H9 (cell line): ENCODE data around the gene LRRC15. TPM values are rescaled to one million over a fixed set of nuclear protein-coding genes. Genes with fewer than 3 reads are reported as not detected.

ENCODE experiments used
- DNase-seq: peaks from one replicate; pipeline ENCODE4 v3.0.0-alpha.2; 2017
- H2AFZ ChIP-seq: one replicate; pipeline ENCODE4 v1.6.1; 2013; ENCODE audit warnings: mild to moderate bottlenecking, low read length, control low read depth, moderate library complexity
- H2AK5ac ChIP-seq: 2 replicates; pipeline ENCODE4 v1.6.1; 2013; ENCODE audit warnings: low read length, control low read depth, mixed read lengths; ENCODE audit not compliant: insufficient read length
- H2BK120ac ChIP-seq: one replicate; pipeline ENCODE4 v1.6.1; 2013; ENCODE audit warnings: low read depth, mild to moderate bottlenecking, low read length, control low read depth, inconsistent platforms; ENCODE audit not compliant: poor library complexity, severe bottlenecking
- H2BK12ac ChIP-seq: 2 replicates; pipeline ENCODE4 v1.6.1; 2013; ENCODE audit warnings: low read length, control low read depth, mixed read lengths, low read depth; ENCODE audit not compliant: insufficient read length
- H2BK15ac ChIP-seq: 2 replicates; pipeline ENCODE4 v1.6.1; 2013; ENCODE audit warnings: low read depth, low read length, control low read depth
- H2BK20ac ChIP-seq: one replicate; pipeline ENCODE4 v1.6.1; 2013; ENCODE audit warnings: low read depth, mild to moderate bottlenecking, low read length, control low read depth, inconsistent platforms; ENCODE audit not compliant: poor library complexity, severe bottlenecking
- H2BK5ac ChIP-seq: 2 replicates; pipeline ENCODE4 v1.6.1; 2013; ENCODE audit warnings: low read length, control low read depth, mixed read lengths; ENCODE audit not compliant: insufficient read length
- H3K14ac ChIP-seq: 2 replicates; pipeline ENCODE4 v1.6.1; 2013; ENCODE audit warnings: low read length, control low read depth; ENCODE audit not compliant: insufficient read depth
- H3K18ac ChIP-seq: 2 replicates; pipeline ENCODE4 v1.6.1; 2013; ENCODE audit warnings: low read depth, mild to moderate bottlenecking, mixed read lengths, low read length, control low read depth; ENCODE audit not compliant: insufficient read length
- H3K23ac ChIP-seq: 2 replicates; pipeline ENCODE4 v1.6.1; 2013; ENCODE audit warnings: low read length, control low read depth, mixed read lengths, low read depth; ENCODE audit not compliant: insufficient read length
- H3K23me2 ChIP-seq: 2 replicates; pipeline ENCODE4 v1.6.1; 2013; ENCODE audit warnings: low read depth, mild to moderate bottlenecking, mixed read lengths, low read length, control low read depth; ENCODE audit not compliant: insufficient read length, poor library complexity, severe bottlenecking
- H3K27ac ChIP-seq: 2 replicates; pipeline ENCODE4 v1.5.1; 2013; ENCODE audit warnings: low read length, control low read depth, mixed read lengths, low read depth; ENCODE audit not compliant: insufficient read length
- H3K27me3 ChIP-seq: 2 replicates; pipeline ENCODE4 v1.6.1; 2013; ENCODE audit warnings: low read length, control low read depth, inconsistent platforms; ENCODE audit not compliant: insufficient read depth
- H3K4ac ChIP-seq: 2 replicates; pipeline ENCODE4 v1.6.1; 2013; ENCODE audit warnings: low read depth, mild to moderate bottlenecking, control low read depth, inconsistent platforms, low read length, moderate library complexity
- H3K4me1 ChIP-seq: 2 replicates; pipeline ENCODE4 v1.6.1; 2013; ENCODE audit warnings: low read length, control low read depth, inconsistent platforms; ENCODE audit not compliant: insufficient read depth
- H3K4me2 ChIP-seq: 2 replicates; pipeline ENCODE4 v1.6.1; 2013; ENCODE audit warnings: low read length, control low read depth, mixed read lengths; ENCODE audit not compliant: insufficient read length, insufficient read depth
- H3K56ac ChIP-seq: 2 replicates; pipeline ENCODE4 v1.6.1; 2013; ENCODE audit warnings: low read depth, mild to moderate bottlenecking, mixed read lengths, low read length, control low read depth; ENCODE audit not compliant: insufficient read length
- H3K79me1 ChIP-seq: 2 replicates; pipeline ENCODE4 v1.6.1; 2013; ENCODE audit warnings: low read depth, mild to moderate bottlenecking, moderate library complexity, low read length, control low read depth, inconsistent platforms; ENCODE audit not compliant: insufficient read depth, poor library complexity, severe bottlenecking
- H3K79me2 ChIP-seq: 2 replicates; pipeline ENCODE4 v1.6.1; 2013; ENCODE audit warnings: low read length, control low read depth, inconsistent platforms; ENCODE audit not compliant: insufficient read depth
- H3K9ac ChIP-seq: 2 replicates; pipeline ENCODE4 v1.6.1; 2013; ENCODE audit warnings: low read length, control low read depth, mixed read lengths; ENCODE audit not compliant: insufficient read length; ENCODE audit errors: extremely low read depth
- H3K9me3 ChIP-seq: one replicate; pipeline ENCODE4 v1.6.1; 2013; ENCODE audit warnings: low read depth, low read length, inconsistent platforms; ENCODE audit not compliant: control insufficient read depth
- H3T11ph ChIP-seq: one replicate; pipeline ENCODE4 v1.6.1; 2013; ENCODE audit warnings: mild to moderate bottlenecking, low read length, control low read depth, inconsistent platforms
- H4K20me1 ChIP-seq: one replicate; pipeline ENCODE4 v1.6.1; 2013; ENCODE audit not compliant: control insufficient read depth, insufficient read length, insufficient read depth
- H4K5ac ChIP-seq: 2 replicates; pipeline ENCODE4 v1.6.1; 2013; ENCODE audit warnings: low read depth, mild to moderate bottlenecking, mixed read lengths, low read length, control low read depth; ENCODE audit not compliant: insufficient read length
- H4K8ac ChIP-seq: replicated peaks from 2 replicates; pipeline ENCODE4 v1.6.1; 2013; ENCODE audit warnings: low read length, control low read depth, mixed read lengths, low read depth; ENCODE audit not compliant: insufficient read length
- H4K91ac ChIP-seq: 2 replicates; pipeline ENCODE4 v1.6.1; 2013; ENCODE audit warnings: low read depth, mild to moderate bottlenecking, moderate library complexity, mixed read lengths, low read length, control low read depth; ENCODE audit not compliant: insufficient read length
- H3K27ac Mint-ChIP-seq, 3 experiments: 2 replicates in 2 of 3; 3 replicates in 1 of 3; pipeline ENCODE4 v1.8.0; 2020 to 2021; ENCODE audit warnings: mixed read lengths in 3 of 3, mild to moderate bottlenecking in 1 of 3, moderate library complexity in 1 of 3
- H3K27me3 Mint-ChIP-seq: 2 replicates; pipeline ENCODE4 v1.8.0; 2021; ENCODE audit warnings: low read depth, mild to moderate bottlenecking, moderate library complexity, mixed read lengths
- H3K36me3 Mint-ChIP-seq, 3 experiments: 2 replicates in 2 of 3; 3 replicates in 1 of 3; pipeline ENCODE4 v1.8.0; 2020 to 2021; ENCODE audit warnings: low read depth in 3 of 3, mixed read lengths in 3 of 3; ENCODE audit not compliant: insufficient read depth in 1 of 3
- H3K4me1 Mint-ChIP-seq, 2 experiments: 2 replicates each; pipeline ENCODE4 v1.8.0; 2020; ENCODE audit warnings: mixed read lengths in 2 of 2
- H3K4me3 Mint-ChIP-seq, 2 experiments: 2 replicates in 1 of 2; 3 replicates in 1 of 2; pipeline ENCODE4 v1.8.0; 2020 to 2021; ENCODE audit warnings: mild to moderate bottlenecking in 2 of 2, mixed read lengths in 2 of 2, moderate library complexity in 1 of 2
- H3K9me3 Mint-ChIP-seq, 2 experiments: 2 replicates in 1 of 2; 3 replicates in 1 of 2; pipeline ENCODE4 v1.8.0; 2020; ENCODE audit warnings: mild to moderate bottlenecking in 2 of 2, mixed read lengths in 2 of 2, moderate library complexity in 1 of 2
- total RNA-seq: library from RNA; stranded (reverse); gene quantifications from 2 replicates; pipeline ENCODE4 v1.2.1, GENCODE V29; 2021
- TF ChIP-seq, protein P1 (sequence below): fragments of 200-600 bp; sonication (generic); conservative IDR thresholded peaks from 3 replicates; pipeline ENCODE4 v1.8.0; 2021; ENCODE audit warnings: antibody characterized with exemption, mild to moderate bottlenecking

LRRC15 gene
- total RNA-seq, 1 experiment from 2014 or later: 0.07 TPM

DNA sequence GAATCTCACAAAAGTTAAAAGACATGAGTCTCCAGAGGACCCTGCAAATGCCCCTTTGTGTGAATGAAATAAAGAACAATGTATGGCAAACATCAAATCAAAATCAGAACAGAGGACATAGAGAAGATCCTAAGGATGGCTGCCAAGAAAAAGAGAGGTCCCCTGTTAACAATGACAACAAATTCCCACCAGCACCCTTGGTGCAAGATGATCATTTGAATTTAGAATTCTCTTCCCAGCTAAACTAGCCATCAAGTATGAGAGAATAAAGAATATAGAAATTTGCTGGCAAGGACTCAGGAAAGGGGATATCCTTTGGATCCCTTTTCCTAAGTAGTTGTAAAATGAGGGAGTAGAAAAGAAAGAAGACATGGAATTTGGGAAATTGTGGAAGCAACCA, 21.3 kb upstream of the LRRC15 start:
- H3K56ac ChIP-seq: no peak overlapping the region
- no peak overlapping the region for H3K4me2 ChIP-seq
- Mint-ChIP-seq H3K4me3 (no peak overlapping the region), H3K27ac (no peak overlapping the region), H3K27me3 (no peaks in the 10 kb centered on the region; the same call in 1 of the 2 replicates), H3K36me3 (peaks cover 0 to 10% (median 0%) of the 10 kb centered on the region in 3 experiments; a peak in 4 of 7 replicates), H3K4me1 (peaks cover 10 to 20% of the 10 kb centered on the region in 2 experiments), H3K9me3 (peaks cover 6 to 8% of the 10 kb centered on the region in 2 experiments)
- no peaks in the 10 kb centered on the region for H3K79me1 ChIP-seq
- no peak overlapping the region for H2BK120ac ChIP-seq
- no peak overlapping the region for H3K9ac ChIP-seq
- TF ChIP-seq, protein P1, sequence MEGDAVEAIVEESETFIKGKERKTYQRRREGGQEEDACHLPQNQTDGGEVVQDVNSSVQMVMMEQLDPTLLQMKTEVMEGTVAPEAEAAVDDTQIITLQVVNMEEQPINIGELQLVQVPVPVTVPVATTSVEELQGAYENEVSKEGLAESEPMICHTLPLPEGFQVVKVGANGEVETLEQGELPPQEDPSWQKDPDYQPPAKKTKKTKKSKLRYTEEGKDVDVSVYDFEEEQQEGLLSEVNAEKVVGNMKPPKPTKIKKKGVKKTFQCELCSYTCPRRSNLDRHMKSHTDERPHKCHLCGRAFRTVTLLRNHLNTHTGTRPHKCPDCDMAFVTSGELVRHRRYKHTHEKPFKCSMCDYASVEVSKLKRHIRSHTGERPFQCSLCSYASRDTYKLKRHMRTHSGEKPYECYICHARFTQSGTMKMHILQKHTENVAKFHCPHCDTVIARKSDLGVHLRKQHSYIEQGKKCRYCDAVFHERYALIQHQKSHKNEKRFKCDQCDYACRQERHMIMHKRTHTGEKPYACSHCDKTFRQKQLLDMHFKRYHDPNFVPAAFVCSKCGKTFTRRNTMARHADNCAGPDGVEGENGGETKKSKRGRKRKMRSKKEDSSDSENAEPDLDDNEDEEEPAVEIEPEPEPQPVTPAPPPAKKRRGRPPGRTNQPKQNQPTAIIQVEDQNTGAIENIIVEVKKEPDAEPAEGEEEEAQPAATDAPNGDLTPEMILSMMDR: no peak
- H3K79me2 ChIP-seq: no peaks in the 10 kb centered on the region
- no peaks in the 10 kb centered on the region for H3K9me3 ChIP-seq
- H2BK20ac ChIP-seq: no peak overlapping the region
- no peaks in the 10 kb centered on the region for H4K20me1 ChIP-seq
- no peak overlapping the region for H4K91ac ChIP-seq
- no peak for DNase-seq
- no peak overlapping the region for H3K23ac ChIP-seq
- no peaks in the 10 kb centered on the region for H3K27me3 ChIP-seq
- no peak overlapping the region for H2BK5ac ChIP-seq
- H3K14ac ChIP-seq: no peak overlapping the region
- no peak overlapping the region for H3T11ph ChIP-seq
- H4K8ac ChIP-seq: no peak overlapping the region
- no peak overlapping the region for H3K4ac ChIP-seq
- no peak overlapping the region for H2BK12ac ChIP-seq
- H3K23me2 ChIP-seq: no peaks in the 10 kb centered on the region
- H2AFZ ChIP-seq: no peak overlapping the region
- H3K27ac ChIP-seq: no peak overlapping the region
- H4K5ac ChIP-seq: no peak overlapping the region
- H2BK15ac ChIP-seq: no peak overlapping the region
- H3K4me1 ChIP-seq: no peaks in the 10 kb centered on the region
- H3K18ac ChIP-seq: no peak overlapping the region
- H2AK5ac ChIP-seq: no peak overlapping the region
